ENCODE data around the gene TIMM17B.

The TIMM17B gene

DNA sequence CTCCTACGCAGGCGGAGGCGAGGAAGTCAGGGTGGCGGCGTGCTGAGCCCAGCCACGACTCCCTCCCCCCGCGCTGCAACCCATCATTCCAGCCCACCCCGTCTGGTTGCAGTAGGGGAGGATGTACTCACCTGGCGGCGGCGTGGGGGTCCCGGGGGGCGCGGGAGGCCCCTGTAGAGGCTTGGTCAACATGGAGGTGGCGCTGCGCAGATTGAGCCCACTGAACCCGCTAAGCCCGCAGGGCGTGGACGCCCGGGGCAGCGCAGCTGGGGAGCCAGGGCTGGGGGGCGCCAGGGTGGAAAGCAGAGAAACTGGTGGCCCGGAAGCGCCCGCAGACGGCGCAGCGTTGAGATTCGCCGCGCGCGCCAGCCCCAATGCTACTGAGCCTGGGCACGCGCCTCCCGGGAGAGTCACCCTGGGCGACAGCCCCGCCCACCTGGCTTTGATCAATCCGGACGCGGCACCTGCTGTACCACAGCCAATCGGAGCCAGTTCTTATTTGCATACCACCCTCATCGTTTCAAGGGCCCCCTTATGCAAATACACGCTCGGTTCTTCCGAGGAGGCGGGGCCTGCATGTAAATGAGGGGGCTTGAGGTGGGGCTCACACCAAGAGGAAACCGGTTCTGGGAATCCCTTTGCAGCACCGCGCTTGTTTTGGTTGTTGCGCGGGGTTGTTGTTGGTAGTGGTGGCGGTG, 21.2 kb upstream of the TIMM17B start, which contains the start of gene PIM2:
TSS of gene PIM2 (minus strand) at position 382 of the 698 bp plus-strand sequence. CDS start at position 192, 190 bp downstream.
- DNase-seq (ENCODE audit: low spot score), result peak; percentile 73

DNA sequence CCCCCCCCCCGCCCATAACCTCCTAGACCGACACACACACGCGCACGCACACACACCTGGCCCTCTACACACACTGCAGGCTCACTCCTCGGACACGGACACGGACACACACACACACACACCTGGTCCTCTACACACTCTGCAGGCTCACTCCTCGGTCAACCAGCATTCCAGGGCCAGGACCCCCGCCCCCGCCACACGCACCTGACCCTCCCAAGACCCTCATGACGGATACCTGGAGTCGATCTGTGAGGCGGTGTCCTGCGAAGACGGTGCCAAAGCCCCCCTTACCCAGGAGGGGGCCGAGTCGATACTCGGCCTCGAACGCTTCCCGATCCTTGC, 20.7 kb upstream of the TIMM17B start:
- no peak for DNase-seq (ENCODE audit: low spot score)

DNA sequence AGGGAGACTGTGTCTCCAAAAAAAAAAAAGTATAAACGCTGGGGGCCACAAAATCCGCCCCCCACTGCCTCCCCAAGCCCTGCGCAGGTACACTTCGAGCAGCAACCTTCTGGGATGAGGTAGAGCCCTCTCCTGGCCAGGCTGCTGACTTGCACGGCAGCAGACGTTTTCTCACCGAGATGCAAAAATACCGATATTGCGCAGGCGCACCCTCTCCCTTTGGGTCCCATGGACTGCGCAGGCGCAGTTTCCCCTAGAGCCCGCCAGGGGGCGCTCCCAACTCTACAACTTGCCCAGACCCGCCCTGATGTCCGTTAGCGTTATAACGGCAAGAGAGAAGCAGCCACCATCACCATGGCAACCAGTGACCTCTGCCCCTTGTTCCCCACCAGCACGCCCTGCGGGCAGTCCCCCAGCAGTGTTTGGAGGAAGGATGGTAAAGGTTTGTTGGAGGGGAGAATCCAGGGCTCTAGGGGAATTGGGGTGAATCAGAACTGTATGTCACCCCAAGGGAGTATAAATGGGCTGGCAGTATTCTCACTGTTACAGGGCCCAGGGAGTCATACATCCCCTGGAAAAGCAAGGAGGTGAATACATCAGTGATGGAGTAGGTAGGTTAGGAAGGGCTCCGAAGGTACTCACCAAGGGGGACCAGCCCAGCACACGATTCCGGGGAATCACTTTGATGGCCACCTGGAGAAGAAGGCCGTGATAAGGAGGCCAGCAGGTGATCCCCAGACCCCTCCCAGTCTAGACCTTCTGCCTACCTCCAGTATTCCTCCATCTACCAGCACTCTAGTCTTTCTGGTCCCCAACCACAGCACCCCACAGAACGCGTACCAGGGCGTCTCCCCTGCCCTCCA, 19.8 kb upstream of the TIMM17B start:
- peak; percentile 95 for DNase-seq (ENCODE audit: low spot score)

DNA sequence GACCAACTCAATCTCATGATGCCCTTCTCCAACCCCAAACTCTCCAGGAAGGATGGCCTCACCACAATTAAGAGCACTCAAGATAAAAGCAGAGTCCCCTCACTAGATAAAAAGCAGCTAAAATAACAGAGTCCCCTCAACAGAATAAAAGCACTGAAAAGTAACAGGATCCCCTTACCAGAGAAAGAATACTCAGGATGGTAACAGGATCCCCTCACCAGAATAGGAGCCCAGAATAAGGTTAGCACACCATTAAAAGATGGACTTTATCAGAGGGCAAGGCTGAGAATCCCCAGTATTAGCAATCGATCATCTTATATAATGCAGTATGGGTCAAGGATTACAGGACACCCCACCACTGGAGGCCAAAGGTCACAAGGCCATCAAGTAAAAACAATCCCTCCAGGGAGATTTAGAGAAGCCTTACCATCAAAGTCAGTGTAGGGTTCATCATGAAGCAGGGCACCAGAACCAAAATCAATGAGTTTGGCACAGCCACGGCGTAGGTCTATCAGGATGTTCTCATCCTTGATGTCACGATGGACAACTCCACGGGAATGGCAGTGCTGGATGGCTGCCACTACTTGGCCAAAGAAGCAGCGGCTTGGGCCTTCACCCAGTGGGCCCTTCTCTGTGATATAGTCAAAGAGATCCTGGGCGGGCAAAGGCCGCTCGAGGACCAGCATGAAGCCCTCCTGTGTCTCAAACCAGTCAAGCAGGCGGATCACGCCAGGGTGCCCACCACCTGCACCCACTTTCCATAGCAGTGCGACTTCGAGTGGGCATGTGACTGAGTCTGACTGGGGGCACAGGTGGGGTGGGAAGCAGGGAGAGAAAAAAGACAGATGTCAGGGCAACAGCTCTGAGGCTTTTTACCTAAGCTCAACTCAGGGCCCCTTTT, 17.3 kb upstream of the TIMM17B start:
- no peak for DNase-seq (ENCODE audit: low spot score)

DNA sequence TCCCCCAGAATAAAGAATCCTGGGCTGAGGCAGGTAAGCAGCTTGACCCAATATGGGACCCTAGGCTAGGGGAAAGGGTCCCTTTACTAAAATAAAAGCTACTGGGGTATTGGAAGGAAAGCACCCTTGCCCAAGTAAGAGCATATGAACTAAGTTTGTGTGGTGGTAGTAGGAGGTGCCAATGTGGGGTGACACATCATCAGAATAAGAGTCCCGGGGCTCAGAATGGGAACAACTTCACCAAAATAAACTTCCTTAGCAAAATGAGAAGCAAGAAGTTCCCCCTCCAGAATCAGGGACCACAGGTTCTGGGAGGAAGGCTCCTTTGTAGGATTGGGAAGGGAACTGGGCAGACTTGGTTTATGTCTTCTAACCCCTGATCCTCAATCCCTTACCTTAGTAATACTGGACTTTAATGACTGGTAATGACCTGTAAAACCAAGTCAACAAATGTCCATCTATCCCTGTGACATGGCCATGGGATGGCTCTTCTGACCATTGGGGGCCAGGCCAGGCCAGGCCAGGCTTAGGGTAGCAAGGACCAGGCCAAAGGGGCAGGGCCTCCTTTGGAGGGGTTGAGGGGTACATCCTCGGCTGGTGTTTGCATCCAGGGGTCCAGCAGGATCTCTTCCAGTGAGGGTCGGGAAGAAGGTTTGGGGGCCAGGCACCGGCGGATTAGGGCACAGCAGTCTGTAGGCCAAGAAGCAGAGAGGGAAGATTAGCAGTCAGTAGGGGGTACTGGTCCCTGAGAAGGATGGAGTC, 16.2 kb upstream of the TIMM17B start:
- DNase-seq (ENCODE audit: low spot score), result no peak

DNA sequence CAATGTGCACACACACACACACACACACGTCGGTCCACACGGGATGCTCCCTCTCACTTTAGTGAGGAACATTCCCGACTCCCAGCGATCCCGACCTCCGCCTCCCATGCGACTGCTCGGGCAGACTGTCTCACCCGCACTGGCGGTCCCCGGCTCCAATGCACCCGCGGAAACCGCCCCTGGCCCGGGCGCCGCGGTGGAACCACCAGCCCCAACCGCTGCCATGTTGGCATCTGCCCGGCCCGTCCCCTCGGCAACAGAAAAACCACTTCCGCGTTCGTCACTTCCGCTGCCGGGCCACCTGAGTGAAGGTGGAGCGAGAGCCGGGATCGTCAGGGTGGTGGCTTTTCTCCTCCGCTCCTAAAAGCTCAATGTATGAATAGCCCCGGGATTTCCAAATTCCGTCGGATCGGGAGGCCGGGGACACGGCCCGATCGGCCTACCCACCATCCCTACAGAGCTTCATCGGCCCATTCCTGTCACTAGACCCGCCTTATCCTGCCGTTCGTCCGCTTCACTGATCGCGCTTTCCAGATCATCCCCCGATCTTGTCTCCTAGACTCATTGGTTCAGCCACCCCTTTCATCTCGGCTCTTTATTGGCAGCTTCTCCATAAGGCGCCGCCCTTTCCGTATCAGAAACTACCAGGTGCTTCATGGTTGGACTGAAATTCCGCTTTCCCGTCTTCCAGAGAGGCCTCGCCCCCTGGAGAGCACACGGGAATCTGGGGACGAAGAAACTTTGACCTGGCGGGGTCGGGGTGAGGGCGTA, 14.0 kb upstream of the TIMM17B start, which contains the start of gene SLC35A2:
TSS of gene SLC35A2 (minus strand) at position 235 of the 771 bp plus-strand sequence. CDS start at position 225, 10 bp downstream.
- DNase-seq (ENCODE audit: low spot score), result peak; percentile 75

DNA sequence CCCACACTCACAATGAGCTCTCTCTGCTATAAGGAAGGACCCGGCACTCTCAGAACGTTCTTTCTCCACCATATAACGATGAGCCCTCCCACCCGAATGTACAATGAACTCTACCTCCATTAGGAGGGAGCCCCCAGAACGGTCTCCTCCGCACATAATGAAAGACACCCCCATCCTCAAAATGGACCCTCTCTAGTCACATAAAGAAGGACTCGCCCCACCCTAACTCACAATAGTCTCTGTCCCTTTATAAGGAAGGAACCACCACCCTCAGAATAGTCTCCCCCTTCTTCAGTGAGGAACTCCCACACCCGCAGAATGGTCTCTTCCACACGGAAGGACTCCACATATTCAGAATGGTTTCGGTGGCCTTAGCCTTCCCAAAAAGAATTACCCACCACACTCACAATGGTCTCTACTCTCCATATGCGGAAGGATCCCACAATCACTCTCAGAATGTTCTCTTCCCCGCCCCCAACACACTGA, 13.4 kb upstream of the TIMM17B start:
- DNase-seq (ENCODE audit: low spot score), result peak; percentile 32

DNA sequence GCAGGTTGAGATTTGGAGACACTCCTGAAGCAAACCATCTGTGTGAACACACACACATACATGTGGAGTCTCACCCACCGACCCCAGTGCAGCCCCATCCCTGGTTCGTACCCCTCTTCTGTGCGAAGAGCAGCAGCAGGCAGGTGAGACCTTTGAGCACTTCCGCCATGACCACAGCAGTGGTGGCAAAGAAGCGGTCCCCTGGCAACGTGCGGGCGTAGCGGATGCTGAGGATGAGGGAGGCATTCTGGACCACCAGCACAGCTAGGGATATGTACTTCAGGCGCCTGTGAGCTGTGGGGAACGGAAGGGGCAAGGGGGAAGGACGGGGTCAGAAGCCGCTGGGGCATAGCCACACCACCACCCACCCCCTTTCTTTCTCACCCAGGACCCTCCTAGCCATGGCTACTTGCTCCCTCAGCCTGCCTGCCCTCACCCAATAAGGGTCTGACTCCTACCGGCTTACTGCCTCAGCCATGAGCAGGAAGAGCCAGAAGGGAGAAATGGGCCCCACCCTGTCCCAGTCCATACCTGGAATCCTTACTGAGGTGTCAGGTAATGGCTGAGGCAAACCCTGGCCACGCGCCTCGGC, 12.2 kb upstream of the TIMM17B start:
- no peak for DNase-seq (ENCODE audit: low spot score)

DNA sequence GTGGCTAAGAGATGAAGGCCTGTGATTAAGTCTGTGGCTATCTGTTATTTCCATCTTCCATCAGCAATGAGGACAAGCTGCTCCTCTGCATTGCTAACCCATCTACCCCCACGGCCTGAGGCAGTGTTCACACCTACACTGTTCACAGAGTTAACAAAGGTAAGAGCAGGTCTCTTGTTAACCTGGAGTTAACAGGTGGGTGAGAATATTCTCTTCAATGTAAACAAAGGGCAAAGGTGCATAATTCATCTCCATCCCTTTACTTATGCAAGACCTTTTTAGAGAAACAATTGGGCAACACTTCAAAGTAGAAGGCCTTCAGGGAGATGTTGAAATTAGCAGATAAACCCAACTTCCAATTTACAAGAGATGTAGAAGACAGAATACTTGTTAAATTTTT, 11.0 kb upstream of the TIMM17B start:
- no peak for DNase-seq (ENCODE audit: low spot score)

DNA sequence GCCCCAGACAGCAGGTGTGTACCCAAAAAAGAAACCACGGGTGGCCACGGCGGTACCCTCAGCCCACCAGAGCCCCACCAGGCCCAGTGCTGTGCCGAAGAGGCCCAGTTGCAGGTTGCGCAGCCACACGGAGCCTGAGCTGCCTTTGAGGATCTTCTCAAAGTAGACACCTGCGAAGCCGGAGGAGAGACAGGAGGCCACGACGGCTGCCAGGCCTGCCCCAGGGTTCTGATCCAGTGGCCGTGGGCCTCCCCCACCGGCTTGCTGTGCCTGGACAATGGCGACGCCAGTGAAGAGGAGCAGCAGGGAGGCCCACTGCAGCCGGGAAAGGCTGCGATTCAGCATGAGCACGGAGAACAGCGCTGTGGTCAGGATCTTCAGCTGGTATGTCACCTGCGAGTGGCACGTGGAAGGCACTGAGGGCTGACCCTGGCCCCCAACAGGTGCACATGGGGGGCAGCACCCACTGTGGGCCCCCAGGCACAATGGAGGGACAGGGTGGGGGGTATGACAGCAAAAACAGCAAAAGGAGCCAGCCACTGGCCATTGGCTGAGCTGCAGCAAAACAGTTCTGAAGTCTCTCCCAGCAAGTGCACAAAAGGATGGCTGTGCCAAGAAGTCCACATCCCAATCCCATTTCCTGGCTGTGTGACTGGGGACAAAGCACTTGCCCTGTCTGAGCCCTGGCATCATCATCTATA, 7.7 kb upstream of the TIMM17B start:
- DNase-seq (ENCODE audit: low spot score), result no peak

DNA sequence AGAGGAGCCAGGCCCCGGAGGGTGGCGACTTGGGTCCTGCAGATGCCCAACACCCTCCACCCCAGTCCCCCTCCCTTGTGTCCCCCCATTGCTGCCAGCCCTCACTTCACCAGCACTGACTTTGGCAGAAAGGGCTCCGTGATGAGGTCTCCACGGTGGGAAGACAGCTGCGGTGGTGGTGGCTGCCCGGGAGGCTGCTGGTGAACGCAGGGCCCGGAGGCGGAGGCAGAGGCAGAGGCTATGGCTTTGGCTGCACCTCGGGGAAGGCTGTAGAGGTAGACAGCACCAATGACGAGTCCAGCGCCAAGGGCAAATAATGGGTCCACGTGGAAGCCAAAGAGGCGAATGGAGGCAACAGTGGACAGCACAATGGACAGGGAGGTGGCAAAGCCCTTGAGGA, 7.1 kb upstream of the TIMM17B start:
- DNase-seq (ENCODE audit: low spot score), result no peak

DNA sequence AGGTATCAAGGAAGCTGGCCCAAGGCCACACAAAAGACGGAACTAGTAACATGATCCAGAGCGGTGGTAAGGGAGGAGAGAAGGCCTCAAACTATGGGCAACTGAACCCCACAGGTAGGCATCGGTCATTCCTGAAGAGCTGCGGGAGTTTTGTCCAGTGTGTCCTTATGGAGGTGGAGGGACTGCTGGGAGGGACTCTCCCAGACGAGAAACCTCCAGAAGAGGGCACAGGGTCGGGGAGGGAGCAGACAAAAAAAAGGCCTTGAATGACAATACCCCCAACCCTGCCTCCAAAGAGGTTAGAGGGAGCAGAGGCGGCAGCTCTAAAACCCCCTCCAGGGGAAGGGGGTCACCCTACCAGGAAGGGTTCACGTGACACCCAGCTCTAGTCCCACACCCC, 6.6 kb upstream of the TIMM17B start:
- DNase-seq (ENCODE audit: low spot score), result no peak

DNA sequence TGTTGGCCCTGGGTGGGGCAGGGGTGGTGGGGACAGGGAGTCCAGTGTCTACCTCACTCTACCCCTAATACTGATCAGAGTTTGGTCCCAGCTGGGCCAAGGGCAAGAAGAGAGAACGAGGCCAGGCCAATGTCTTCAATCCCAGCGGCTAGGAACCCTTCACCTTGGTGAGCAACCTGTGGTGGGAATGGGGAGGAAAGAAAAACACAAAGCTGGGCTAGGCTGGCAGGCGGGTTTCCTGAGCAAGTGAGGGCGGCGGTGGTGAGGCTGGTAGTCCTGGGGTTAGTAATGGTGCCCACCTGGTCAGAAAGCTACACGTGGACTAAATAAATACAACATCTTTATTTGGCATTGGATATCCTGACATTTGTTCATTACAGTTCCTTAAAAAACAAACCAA, 5.7 kb upstream of the TIMM17B start:
- no peak for DNase-seq (ENCODE audit: low spot score)

DNA sequence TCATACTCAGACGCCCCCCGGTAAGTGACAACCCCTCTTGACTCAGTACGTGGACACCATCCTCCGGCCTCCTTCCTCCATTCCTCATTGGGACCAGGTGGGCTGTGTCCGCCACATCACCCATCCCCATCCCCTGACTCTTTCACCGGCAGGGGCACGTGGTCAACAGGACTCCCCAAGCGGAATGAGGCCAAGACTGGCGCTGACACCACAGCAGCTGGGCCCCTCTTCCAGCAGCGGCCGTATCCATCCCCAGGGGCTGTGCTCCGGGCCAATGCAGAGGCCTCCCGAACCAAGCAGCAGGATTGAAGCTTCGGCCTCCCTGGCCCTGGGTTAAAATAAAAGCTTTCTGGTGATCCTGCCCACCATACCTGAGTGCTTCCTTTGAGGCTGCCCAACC, 5.2 kb upstream of the TIMM17B start:
- DNase-seq (ENCODE audit: low spot score), result no peak

DNA sequence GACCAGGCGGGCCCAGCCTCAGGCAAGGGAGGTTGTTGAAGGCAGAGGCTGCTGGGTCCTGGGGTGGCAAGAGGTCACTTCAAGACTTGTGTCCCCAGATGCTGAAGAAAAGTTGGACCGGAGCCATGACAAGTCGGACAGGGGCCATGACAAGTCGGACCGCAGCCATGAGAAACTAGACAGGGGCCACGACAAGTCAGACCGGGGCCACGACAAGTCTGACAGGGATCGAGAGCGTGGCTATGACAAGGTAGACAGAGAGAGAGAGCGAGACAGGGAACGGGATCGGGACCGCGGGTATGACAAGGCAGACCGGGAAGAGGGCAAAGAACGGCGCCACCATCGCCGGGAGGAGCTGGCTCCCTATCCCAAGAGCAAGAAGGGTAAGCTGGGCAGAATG, 4.6 kb upstream of the TIMM17B start:
- no peak for DNase-seq (ENCODE audit: low spot score)

DNA sequence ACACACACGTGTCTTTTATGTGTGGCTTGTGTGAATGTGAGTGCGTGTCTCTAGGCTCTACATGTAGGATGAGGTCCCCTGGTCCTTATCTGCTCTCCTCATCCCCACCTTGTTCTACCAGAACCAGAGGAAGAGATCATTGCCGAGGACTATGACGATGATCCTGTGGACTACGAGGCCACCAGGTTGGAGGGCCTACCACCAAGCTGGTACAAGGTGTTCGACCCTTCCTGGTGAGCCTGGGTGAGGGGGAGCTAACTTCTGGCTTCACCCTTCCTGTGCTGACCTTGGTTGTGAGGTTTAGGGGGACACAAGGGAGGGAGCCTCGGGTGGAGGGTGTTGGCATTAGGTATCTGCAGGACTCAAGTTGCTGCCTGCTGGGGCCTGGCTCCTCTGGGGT, 3.5 kb upstream of the TIMM17B start:
- DNase-seq (ENCODE audit: low spot score), result no peak

DNA sequence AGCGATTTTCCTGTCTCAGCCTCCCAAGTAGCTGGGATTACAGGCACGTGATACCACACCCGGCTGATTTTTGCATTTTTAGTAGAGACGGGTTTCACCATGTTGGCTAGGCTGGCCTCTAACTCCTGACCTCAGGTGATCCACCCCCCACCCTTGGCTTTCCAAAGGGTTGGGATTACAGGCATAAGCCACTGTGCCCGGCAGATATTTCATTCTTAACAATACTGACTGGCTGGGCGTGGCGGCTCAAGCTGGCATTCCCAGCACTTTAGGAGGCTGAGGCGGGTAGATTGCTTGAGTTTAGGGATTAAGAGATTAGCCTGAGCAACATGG, 1.5 kb upstream of the TIMM17B start:
- no peak for DNase-seq (ENCODE audit: low spot score)

DNA sequence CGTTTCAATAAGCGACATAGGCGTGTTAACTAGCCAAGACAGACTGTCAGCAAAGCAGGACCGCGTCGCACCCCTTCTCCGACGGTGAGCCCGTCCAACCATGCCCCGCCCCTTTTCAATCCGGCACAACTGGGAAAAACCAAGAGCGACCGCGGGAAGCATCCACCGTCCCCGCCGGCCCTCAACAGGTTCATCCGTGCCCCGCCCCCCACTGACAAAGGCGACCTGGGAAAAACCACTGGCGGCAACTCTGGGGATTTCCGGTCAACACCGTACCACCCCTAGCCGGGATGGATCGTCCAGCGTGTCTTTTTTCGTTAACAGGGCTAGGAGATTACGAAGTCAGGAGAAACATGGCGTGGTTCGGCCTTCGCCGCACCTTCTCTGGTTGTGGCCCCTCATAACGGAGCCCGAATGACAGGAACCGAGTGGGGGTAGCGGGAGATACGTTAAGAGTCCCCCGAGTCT, 377 bp downstream of the TIMM17B start:
- peak; percentile 60 for DNase-seq (ENCODE audit: low spot score)

DNA sequence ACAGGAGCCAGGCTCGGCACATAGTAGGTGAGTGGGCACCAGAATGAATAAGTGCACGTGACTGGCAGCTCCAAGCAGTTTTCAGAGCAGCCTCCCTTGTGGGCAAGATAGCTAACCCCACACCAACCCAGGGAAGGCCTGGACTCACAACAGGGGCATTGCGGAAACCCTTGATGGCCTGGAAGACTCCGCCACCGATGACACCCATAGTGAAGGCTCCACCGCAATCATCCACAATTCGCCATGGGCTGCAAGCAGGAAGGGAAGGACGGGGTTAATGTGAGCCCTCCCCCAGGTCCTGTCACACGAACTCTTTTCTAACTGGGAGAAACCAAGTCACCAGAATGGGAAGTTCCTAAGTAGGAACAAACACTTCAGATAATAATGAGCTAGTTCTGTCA, 957 bp downstream of the TIMM17B start:
- peak; percentile 31 for DNase-seq (ENCODE audit: low spot score)

DNA sequence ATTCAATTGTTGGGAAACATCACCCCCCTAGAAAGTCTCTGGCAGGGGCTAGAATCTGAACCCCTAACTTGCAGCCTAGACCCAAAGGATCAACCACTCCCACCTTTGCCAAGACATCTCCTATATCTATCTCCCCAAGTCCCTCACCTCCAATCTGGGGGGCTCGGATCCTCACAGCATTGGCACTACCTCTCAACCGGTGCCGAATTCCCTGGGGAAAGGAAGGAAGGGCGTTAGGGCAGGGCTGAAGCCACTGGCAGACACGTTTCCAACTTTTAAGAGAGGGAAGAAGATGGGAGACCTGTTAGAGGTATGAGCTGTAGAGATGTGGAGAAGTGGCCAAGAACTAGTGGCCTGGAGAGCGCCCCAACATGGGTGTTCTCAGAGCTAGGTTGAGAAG, 2.7 kb downstream of the TIMM17B start:
- no peak for DNase-seq (ENCODE audit: low spot score)
